ENCODE data around the gene MYO5C. TPM values are rescaled to one million over a fixed set of nuclear protein-coding genes. Genes with fewer than 3 reads are reported as not detected.

MYO5C gene
- total RNA-seq, 2 donors from 2014 or later = 19.1 to 26.7 TPM

- Mint-ChIP-seq H3K36me3 (ENCODE audit: low read depth) (peaks cover 27% of the 10 kb centered on the region), H3K27ac (no peak overlapping the region), H3K9me3 (peaks cover 13% of the 10 kb centered on the region), H3K4me1 (peaks cover 15% of the 10 kb centered on the region), H3K27me3 (ENCODE audit: insufficient read depth) (no peaks in the 10 kb centered on the region), H3K4me3 (no peak overlapping the region)
- peak; percentile 28 for DNase-seq
- H3K27me3 ChIP-seq (ENCODE audit: control insufficient read depth, insufficient read depth, low read length, poor library complexity, severe bottlenecking) = no peaks in the 10 kb centered on the region
- H3K36me3 ChIP-seq (ENCODE audit: control insufficient read depth, insufficient read depth, low read length) = peaks cover 5% of the 10 kb centered on the region
- no peak for TF ChIP-seq CTCF (conservative IDR thresholded peaks at IDR 0.05)
- no peak overlapping the region for H3K9ac ChIP-seq (ENCODE audit: extremely low read depth, low read length, poor library complexity, severe bottlenecking)
- peaks cover 8% of the 10 kb centered on the region for H3K9me3 ChIP-seq (ENCODE audit: control insufficient read depth, low read length)
- no peak overlapping the region for H3K27ac ChIP-seq (ENCODE audit: low read depth, low read length)
- WGBS, 2 experiments (ENCODE audit: insufficient coverage in 1 of 2, insufficient read length in 1 of 2) = 92 to 95% methylated on average over 5 to 7 of the region's 7 CpGs
- H3K4me1 ChIP-seq (ENCODE audit: control insufficient read depth, insufficient read depth, low read length) = peaks cover under 1% of the 10 kb centered on the region
- H3K4me3 ChIP-seq (ENCODE audit: low read length) = no peak overlapping the region
These were observed 150.9 kb downstream of the MYO5C start for GRCh38 chr15:52144656-52145178.

- H3K36me3 ChIP-seq (ENCODE audit: control insufficient read depth, insufficient read depth, low read length) = peaks cover 5% of the 10 kb centered on the region
- peaks cover 3% of the 10 kb centered on the region for H3K4me1 ChIP-seq (ENCODE audit: control insufficient read depth, insufficient read depth, low read length)
- 80 to 84% methylated on average over 2 to 11 of the region's 11 CpGs for WGBS, 2 experiments (ENCODE audit: insufficient coverage in 1 of 2, insufficient read length in 1 of 2)
- peak; percentile 62 for DNase-seq
- peaks cover 8% of the 10 kb centered on the region for H3K9me3 ChIP-seq (ENCODE audit: control insufficient read depth, low read length)
- TF ChIP-seq CTCF (conservative IDR thresholded peaks at IDR 0.05) = no peak
- Mint-ChIP-seq H3K4me1 (peaks cover 15% of the 10 kb centered on the region), H3K27me3 (ENCODE audit: insufficient read depth) (no peaks in the 10 kb centered on the region), H3K36me3 (ENCODE audit: low read depth) (peaks cover 27% of the 10 kb centered on the region), H3K27ac (no peak overlapping the region), H3K4me3 (no peak overlapping the region), H3K9me3 (peaks cover 13% of the 10 kb centered on the region)
- no peaks in the 10 kb centered on the region for H3K27me3 ChIP-seq (ENCODE audit: control insufficient read depth, insufficient read depth, low read length, poor library complexity, severe bottlenecking)
- no peak overlapping the region for H3K9ac ChIP-seq (ENCODE audit: extremely low read depth, low read length, poor library complexity, severe bottlenecking)
- H3K27ac ChIP-seq (ENCODE audit: low read depth, low read length) = no peak overlapping the region
- H3K4me3 ChIP-seq (ENCODE audit: low read length) = no peak overlapping the region
These were observed 151.7 kb downstream of the MYO5C start for GRCh38 chr15:52143873-52144272.

Small RNA genes within 50 kb of the gene (microRNA-seq; reads per million reads assigned to microRNA genes)
- gene MIR1266 (ENCODE audit: borderline microRNAs expressed) = not detected

Other genes with a start within 250 kb of the MYO5C start
- gene BCL2L10, start 183.0 kb downstream of the MYO5C start, total RNA-seq = 1 to 10 TPM in 1 of 2 donors, not detected in 1; 1.5 TPM
- gene GNB5, start 104.4 kb downstream of the MYO5C start, total RNA-seq = 10 to 100 TPM; 19.1 to 20.7 TPM
- 10 to 100 TPM; 10.0 to 13.1 TPM for gene MYO5A, start 233.1 kb upstream of the MYO5C start, total RNA-seq

Data from endodermal cell (in vitro differentiated cells).